Measurements from ENCODE around the gene XRN2. TPM values are rescaled to one million over a fixed set of nuclear protein-coding genes. Genes with fewer than 3 reads are reported as not detected.

Gene XRN2
- total RNA-seq, 1 experiment from 2014 or later = 77.7 TPM

- intact Hi-C loops (cut with micrococcal nuclease; ENCODE audit: unreplicated experiment) (no loop called here), in situ Hi-C loops (cut with HindIII; ENCODE audit: low pct_unique_long_range_greater_than_20kb, low sequenced_read_pairs) (no loop called here)
- no peaks in the 10 kb centered on the region for H3K9me3 ChIP-seq (ENCODE audit: control insufficient read depth, insufficient read depth, low read depth, low read length)
- no TSS peak for BruUV-seq (replicated peaks)
- no peaks in the 10 kb centered on the region for H3K4me1 ChIP-seq (ENCODE audit: control insufficient read depth, insufficient read depth, low read length)
- ChIA-PET CTCF (no interaction called here), POLR2A (no interaction called here)
- H3K36me3 ChIP-seq (ENCODE audit: control insufficient read depth, insufficient read depth, low read length) = no peaks in the 10 kb centered on the region; the same call in 1 of the 2 replicates
- H3K27ac ChIP-seq (ENCODE audit: low read length) = no peak overlapping the region
- DNase-seq (ENCODE audit: low read depth, low spot score) = no peak
- no peak for ATAC-seq
- H3K4me3 ChIP-seq (ENCODE audit: low read depth in 2 of 2, low read length in 2 of 2) = no peak overlapping the region
- no peak for TF ChIP-seq TCF7L2 (IDR thresholded peaks at IDR 0.05; ENCODE audit: low read depth, low read length)
- TF ChIP-seq POLR2AphosphoS5 (IDR thresholded peaks at IDR 0.05; ENCODE audit: low read depth, low read length) = no peak
- TF ChIP-seq SIN3A (IDR thresholded peaks at IDR 0.05; ENCODE audit: borderline replicate concordance, insufficient read depth, low read depth, low read length) = no peak
- no peak for TF ChIP-seq CTCF (IDR thresholded peaks at IDR 0.05)
- no peak for TF ChIP-seq REST (IDR thresholded peaks at IDR 0.05; ENCODE audit: insufficient read depth in 1 of 2, low read depth in 2 of 2, low read length in 1 of 2)
- peaks cover 14% of the 10 kb centered on the region for H3K27me3 ChIP-seq (ENCODE audit: control insufficient read depth, insufficient read depth, low read length)
Observed at GRCh38 chr20:21395051-21395665, 92.0 kb downstream of the XRN2 start.

GRCh38 chr20:21395666-21396598, 92.8 kb downstream of the XRN2 start:
- no peaks in the 10 kb centered on the region for H3K4me1 ChIP-seq (ENCODE audit: control insufficient read depth, insufficient read depth, low read length)
- H3K9me3 ChIP-seq (ENCODE audit: control insufficient read depth, insufficient read depth, low read depth, low read length) = no peaks in the 10 kb centered on the region
- TF ChIP-seq POLR2AphosphoS5 (IDR thresholded peaks at IDR 0.05; ENCODE audit: low read depth, low read length) (no peak), SIN3A (IDR thresholded peaks at IDR 0.05; ENCODE audit: borderline replicate concordance, insufficient read depth, low read depth, low read length) (no peak), TCF7L2 (IDR thresholded peaks at IDR 0.05; ENCODE audit: low read depth, low read length) (no peak), CTCF (IDR thresholded peaks at IDR 0.05) (no peak), REST (IDR thresholded peaks at IDR 0.05; ENCODE audit: insufficient read depth in 1 of 2, low read depth in 2 of 2, low read length in 1 of 2) (no peak)
- DNase-seq (ENCODE audit: low read depth, low spot score) = no peak
- no peak for ATAC-seq
- ChIA-PET POLR2A (no interaction called here), CTCF (no interaction called here)
- BruUV-seq (replicated peaks) = no TSS peak
- H3K4me3 ChIP-seq (ENCODE audit: low read depth in 2 of 2, low read length in 2 of 2) = no peak overlapping the region
- in situ Hi-C loops (cut with HindIII; ENCODE audit: low pct_unique_long_range_greater_than_20kb, low sequenced_read_pairs) (no loop called here), intact Hi-C loops (cut with micrococcal nuclease; ENCODE audit: unreplicated experiment) (no loop called here)
- no peaks in the 10 kb centered on the region for H3K36me3 ChIP-seq (ENCODE audit: control insufficient read depth, insufficient read depth, low read length)
- no peak overlapping the region for H3K27ac ChIP-seq (ENCODE audit: low read length)
- H3K27me3 ChIP-seq (ENCODE audit: control insufficient read depth, insufficient read depth, low read length) = peaks cover 16% of the 10 kb centered on the region
